Neural progenitor cell (in vitro differentiated cells): ENCODE results near the gene ABTB2.

Experiments
- EZH2 ChIP-seq: fragments of 200-600 bp; sonication (generic); IDR thresholded peaks from 2 replicates; pipeline ENCODE4 v1.6.1; 2017; ENCODE audit warnings: antibody characterized with exemption, mild to moderate bottlenecking, moderate library complexity
- TF ChIP-seq, protein P1 (sequence below): fragments of 200-600 bp; sonication (generic); IDR thresholded peaks from 2 replicates; pipeline ENCODE4 v1.5.1; 2017; ENCODE audit warnings: antibody characterized with exemption, mild to moderate bottlenecking

DNA sequence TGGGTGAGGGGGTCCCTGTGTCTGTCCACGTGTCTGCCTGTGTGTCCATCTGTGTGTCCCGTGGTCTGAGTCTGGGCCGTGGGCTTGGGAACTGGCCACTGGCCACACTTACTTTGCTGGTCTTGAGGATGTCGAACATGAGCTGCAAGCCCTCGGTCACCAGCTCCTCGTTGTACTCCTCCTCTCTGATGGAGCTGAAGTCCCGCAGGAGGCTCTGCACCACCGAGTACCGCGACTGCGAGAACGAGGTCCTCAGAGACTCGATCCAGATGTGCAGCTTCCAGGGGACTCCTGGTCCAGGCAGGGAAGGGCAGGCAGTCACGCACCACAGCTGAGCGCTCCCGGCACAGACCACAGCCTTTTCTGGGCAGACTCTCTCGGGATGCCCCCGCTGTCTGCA is 197.0 kb downstream of the ABTB2 start:
- TF ChIP-seq, protein P1, sequence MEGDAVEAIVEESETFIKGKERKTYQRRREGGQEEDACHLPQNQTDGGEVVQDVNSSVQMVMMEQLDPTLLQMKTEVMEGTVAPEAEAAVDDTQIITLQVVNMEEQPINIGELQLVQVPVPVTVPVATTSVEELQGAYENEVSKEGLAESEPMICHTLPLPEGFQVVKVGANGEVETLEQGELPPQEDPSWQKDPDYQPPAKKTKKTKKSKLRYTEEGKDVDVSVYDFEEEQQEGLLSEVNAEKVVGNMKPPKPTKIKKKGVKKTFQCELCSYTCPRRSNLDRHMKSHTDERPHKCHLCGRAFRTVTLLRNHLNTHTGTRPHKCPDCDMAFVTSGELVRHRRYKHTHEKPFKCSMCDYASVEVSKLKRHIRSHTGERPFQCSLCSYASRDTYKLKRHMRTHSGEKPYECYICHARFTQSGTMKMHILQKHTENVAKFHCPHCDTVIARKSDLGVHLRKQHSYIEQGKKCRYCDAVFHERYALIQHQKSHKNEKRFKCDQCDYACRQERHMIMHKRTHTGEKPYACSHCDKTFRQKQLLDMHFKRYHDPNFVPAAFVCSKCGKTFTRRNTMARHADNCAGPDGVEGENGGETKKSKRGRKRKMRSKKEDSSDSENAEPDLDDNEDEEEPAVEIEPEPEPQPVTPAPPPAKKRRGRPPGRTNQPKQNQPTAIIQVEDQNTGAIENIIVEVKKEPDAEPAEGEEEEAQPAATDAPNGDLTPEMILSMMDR: no peak
- TF ChIP-seq EZH2: no peak
